ENCODE results near the gene HSPA1A.

The HSPA1A gene

DNA sequence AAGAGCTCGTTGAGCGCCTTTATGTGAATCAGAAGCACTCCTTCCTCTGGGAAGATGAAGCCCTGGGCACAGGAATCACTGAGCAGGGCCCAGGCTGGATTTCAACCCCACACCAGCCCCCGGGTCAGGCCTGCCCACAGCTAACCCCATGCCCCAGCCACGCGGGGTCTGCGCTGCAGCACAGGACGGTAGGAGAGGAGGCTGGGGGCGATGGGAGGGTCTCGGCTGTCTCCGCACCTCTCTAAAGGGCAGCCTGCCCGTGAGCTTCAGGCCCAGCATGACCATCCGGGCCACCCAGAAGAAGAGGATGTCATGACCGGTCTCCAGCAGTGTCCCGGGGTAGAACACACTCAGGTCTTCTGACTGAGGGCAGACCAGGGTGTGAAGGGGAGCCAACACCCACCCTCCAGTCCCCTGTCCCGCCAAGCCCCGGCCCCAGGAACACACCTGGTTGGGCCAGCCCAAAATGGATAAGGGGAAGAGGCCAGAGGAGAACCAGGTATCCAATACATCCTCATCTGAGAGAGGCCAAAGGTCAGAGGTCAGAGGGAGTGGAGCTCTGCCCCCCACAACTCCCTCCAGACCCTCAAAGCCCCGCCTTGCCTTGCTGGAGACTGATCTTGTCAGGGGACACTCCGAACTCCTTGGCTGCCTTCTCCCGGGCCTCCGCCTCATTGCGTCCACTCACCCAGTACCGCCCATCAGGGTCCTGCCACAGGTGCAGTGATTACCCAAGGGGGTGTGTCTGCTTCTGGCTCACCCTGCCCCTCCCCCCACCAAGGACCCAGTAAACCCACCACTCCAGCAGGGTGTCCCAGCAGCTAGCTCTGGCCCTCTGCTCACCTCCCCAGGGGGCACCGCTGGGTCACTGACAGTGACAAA, 33.9 kb upstream of the HSPA1A start:
- Histone ChIP-seq H3K4me3 (ENCODE audit: control insufficient read depth in 1 of 7, extremely low read depth in 1 of 7, insufficient read depth in 4 of 7, low read depth in 2 of 7, low read length in 6 of 7) (no peak overlapping the region), H3K9me3 (ENCODE audit: control extremely low read depth in 1 of 5, control insufficient read depth in 4 of 5, insufficient read depth in 2 of 5, low read depth in 1 of 5, low read length in 4 of 5) (no peaks in the 10 kb centered on the region), H3K27ac (ENCODE audit: insufficient read depth in 1 of 2, low read depth in 1 of 2, low read length in 2 of 2, poor library complexity in 1 of 2, severe bottlenecking in 2 of 2) (no peak overlapping the region), H3K27me3 (replicated peaks in 2 of 5; ENCODE audit: control insufficient read depth in 4 of 5, insufficient read depth in 5 of 5, low read length in 4 of 5) (no peaks in the 10 kb centered on the region), H3K4me1 (ENCODE audit: control extremely low read depth in 1 of 4, control insufficient read depth in 4 of 4, insufficient read depth in 4 of 4, low read length in 3 of 4) (peaks cover 0 to 17% (median 12%) of the 10 kb centered on the region in 4 experiments), H3K36me3 (ENCODE audit: control insufficient read depth in 4 of 4, insufficient read depth in 4 of 4, low read length in 3 of 4) (peaks cover 9 to 74% (median 64%) of the 10 kb centered on the region in 4 experiments)
- POLR2A ChIA-PET: no interaction called here
- 96% methylated on average over 20 of the region's 23 CpGs for WGBS (ENCODE audit: insufficient coverage)
- CTCF ChIA-PET: interaction anchor here (1.6 to 2.6 kb wide), 2 partner anchors 10 to 70 kb away, joined by 3 to 9 read pairs; no protein-coding TSS in a partner anchor
- DNase-seq: no peak

DNA sequence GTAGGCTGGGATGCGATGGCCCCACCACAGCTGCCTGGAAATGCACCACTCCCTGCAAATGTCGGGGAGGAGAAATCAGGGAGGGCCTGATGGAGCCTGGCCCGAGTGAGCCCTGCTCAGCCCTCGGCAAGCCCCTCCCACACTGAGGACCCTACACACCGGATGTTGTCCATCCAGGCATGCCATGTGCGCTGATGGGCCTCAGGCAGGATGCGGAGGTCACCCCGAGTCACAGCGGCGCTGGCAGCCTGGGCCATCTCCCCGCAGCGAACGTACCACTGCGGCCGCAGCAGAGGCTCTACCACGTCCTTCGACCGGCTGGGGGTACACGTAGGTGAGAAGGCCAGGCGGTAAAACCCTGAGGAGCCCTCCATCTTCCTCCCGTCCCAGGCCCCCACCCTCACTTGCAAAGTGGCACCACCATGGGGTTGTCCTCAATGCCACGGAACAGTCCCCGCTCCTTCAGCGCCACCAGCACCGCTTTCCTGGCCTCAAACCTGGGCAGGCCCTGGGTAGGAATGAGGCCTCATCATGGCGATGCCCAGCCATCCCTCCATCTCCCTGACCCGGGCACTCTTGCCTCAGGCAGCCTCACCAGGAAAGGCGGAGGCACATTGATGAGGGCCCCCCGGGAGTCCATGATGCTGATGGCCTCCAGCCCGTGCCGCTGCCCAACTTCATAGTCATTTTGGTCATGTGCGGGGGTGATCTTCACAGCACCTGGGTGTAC, 33.1 kb upstream of the HSPA1A start:
- ChIA-PET POLR2A (no interaction called here), CTCF (interaction anchor here (1.0 to 2.6 kb wide), 2 partner anchors 9 to 86 kb away, joined by 3 to 9 read pairs; no protein-coding TSS in a partner anchor)
- Histone ChIP-seq H3K4me1 (ENCODE audit: control extremely low read depth in 1 of 4, control insufficient read depth in 4 of 4, insufficient read depth in 4 of 4, low read length in 3 of 4) (peaks cover 0 to 9% (median 4%) of the 10 kb centered on the region in 4 experiments), H3K27me3 (replicated peaks in 2 of 5; ENCODE audit: control insufficient read depth in 4 of 5, insufficient read depth in 5 of 5, low read length in 4 of 5) (no peaks in the 10 kb centered on the region), H3K4me3 (ENCODE audit: control insufficient read depth in 1 of 7, extremely low read depth in 1 of 7, insufficient read depth in 4 of 7, low read depth in 2 of 7, low read length in 6 of 7) (no peak overlapping the region), H3K27ac (ENCODE audit: insufficient read depth in 1 of 2, low read depth in 1 of 2, low read length in 2 of 2, poor library complexity in 1 of 2, severe bottlenecking in 2 of 2) (no peak overlapping the region), H3K9me3 (ENCODE audit: control extremely low read depth in 1 of 5, control insufficient read depth in 4 of 5, insufficient read depth in 2 of 5, low read depth in 1 of 5, low read length in 4 of 5) (no peaks in the 10 kb centered on the region), H3K36me3 (ENCODE audit: control insufficient read depth in 4 of 4, insufficient read depth in 4 of 4, low read length in 3 of 4) (peaks cover 9 to 76% (median 65%) of the 10 kb centered on the region in 4 experiments)
- 94% methylated on average over 31 of the region's 32 CpGs for WGBS (ENCODE audit: insufficient coverage)
- DNase-seq: no peak

DNA sequence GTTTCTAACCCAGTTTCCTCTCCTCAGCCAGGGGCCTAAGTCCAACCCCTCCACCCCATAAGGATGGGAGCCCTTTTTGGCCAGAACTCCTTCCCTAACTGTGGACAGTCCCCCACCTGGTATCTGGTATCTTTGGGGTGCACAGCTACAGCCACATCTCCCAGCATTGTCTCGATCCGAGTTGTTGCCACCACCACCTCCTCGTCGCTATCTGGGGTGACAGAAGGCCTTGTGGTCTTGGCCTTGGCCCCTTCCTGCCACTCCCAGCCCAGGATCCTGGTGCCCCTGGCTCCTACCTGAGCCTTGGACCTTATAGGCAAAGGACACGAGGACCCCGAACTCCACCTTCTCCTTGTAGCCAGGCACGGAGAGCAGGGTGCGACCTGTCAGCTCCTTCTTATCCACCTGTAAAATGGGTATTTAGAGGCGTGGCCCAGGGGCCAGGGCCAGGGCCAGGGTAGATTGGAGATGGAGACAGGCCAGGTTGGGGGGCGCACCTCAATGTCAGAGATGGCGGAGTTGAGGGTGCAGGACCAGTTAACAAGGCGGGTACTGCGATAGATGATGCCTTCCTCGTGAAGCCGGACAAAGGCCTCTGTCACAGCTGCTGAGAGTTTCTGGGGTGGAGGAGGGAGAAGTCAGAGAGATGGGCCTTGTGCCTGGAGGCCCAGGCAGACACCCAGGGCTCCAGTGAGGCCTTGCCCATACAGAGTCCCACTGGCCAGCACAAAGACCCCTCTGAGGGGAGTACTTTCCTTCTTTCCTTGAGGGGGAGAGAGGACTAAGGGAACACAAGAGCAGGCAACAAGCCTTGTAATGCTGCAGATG, 31.0 kb upstream of the HSPA1A start:
- ChIA-PET CTCF (interaction anchor here (0.8 to 1.7 kb wide), 6 partner anchors 11 to 46 kb away, joined by 3 to 9 read pairs (median 3); partner anchors contain the start of gene LSM2), POLR2A (no interaction called here)
- no peak for DNase-seq
- Histone ChIP-seq H3K4me1 (ENCODE audit: control extremely low read depth in 1 of 4, control insufficient read depth in 4 of 4, insufficient read depth in 4 of 4, low read length in 3 of 4) (no peaks in the 10 kb centered on the region), H3K4me3 (ENCODE audit: control insufficient read depth in 1 of 7, extremely low read depth in 1 of 7, insufficient read depth in 4 of 7, low read depth in 2 of 7, low read length in 6 of 7) (no peak overlapping the region), H3K27ac (ENCODE audit: insufficient read depth in 1 of 2, low read depth in 1 of 2, low read length in 2 of 2, poor library complexity in 1 of 2, severe bottlenecking in 2 of 2) (no peak overlapping the region), H3K27me3 (replicated peaks in 2 of 5; ENCODE audit: control insufficient read depth in 4 of 5, insufficient read depth in 5 of 5, low read length in 4 of 5) (no peaks in the 10 kb centered on the region), H3K9me3 (ENCODE audit: control extremely low read depth in 1 of 5, control insufficient read depth in 4 of 5, insufficient read depth in 2 of 5, low read depth in 1 of 5, low read length in 4 of 5) (no peaks in the 10 kb centered on the region), H3K36me3 (ENCODE audit: control insufficient read depth in 4 of 4, insufficient read depth in 4 of 4, low read length in 3 of 4) (peaks cover 7 to 70% (median 58%) of the 10 kb centered on the region in 4 experiments)
- WGBS (ENCODE audit: insufficient coverage): 97% methylated on average over 12 of the region's 15 CpGs

DNA sequence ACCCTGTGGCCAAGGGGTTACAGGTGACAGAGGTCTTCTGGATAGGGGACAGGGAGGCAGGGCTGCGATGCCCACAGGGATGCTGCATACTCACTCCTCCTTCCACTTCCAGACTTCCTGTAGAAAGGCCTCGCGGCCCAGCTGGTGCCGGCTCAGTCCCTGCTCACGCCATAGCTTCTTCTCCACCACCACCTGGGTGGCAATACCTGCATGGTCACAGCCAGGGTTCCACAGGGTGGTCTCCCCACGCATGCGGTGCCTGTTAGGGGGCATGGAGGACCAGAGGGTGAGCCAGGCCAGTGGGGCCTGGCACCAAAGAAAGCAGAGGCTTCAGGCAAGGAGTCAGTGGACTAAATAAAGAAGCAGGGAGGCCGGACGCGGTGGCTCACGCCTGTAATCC, 29.9 kb upstream of the HSPA1A start:
- no peaks in the 10 kb centered on the region for H3K4me1 ChIP-seq (ENCODE audit: control extremely low read depth in 1 of 4, control insufficient read depth in 4 of 4, insufficient read depth in 4 of 4, low read length in 3 of 4)
- ChIA-PET CTCF (interaction anchor here (0.8 to 2.1 kb wide), 7 partner anchors 10 to 54 kb away, joined by 3 to 9 read pairs (median 3); no protein-coding TSS in a partner anchor), POLR2A (no interaction called here)
- H3K27me3 ChIP-seq (replicated peaks in 2 of 5; ENCODE audit: control insufficient read depth in 4 of 5, insufficient read depth in 5 of 5, low read length in 4 of 5): no peaks in the 10 kb centered on the region
- no peak overlapping the region for H3K27ac ChIP-seq (ENCODE audit: insufficient read depth in 1 of 2, low read depth in 1 of 2, low read length in 2 of 2, poor library complexity in 1 of 2, severe bottlenecking in 2 of 2)
- WGBS (ENCODE audit: insufficient coverage): 93% methylated on average over 5 of the region's 11 CpGs
- H3K4me3 ChIP-seq (ENCODE audit: control insufficient read depth in 1 of 7, extremely low read depth in 1 of 7, insufficient read depth in 4 of 7, low read depth in 2 of 7, low read length in 6 of 7): no peak overlapping the region
- no peak for DNase-seq
- H3K36me3 ChIP-seq (ENCODE audit: control insufficient read depth in 4 of 4, insufficient read depth in 4 of 4, low read length in 3 of 4): peaks cover 7 to 61% (median 50%) of the 10 kb centered on the region in 4 experiments
- no peaks in the 10 kb centered on the region for H3K9me3 ChIP-seq (ENCODE audit: control extremely low read depth in 1 of 5, control insufficient read depth in 4 of 5, insufficient read depth in 2 of 5, low read depth in 1 of 5, low read length in 4 of 5)

DNA sequence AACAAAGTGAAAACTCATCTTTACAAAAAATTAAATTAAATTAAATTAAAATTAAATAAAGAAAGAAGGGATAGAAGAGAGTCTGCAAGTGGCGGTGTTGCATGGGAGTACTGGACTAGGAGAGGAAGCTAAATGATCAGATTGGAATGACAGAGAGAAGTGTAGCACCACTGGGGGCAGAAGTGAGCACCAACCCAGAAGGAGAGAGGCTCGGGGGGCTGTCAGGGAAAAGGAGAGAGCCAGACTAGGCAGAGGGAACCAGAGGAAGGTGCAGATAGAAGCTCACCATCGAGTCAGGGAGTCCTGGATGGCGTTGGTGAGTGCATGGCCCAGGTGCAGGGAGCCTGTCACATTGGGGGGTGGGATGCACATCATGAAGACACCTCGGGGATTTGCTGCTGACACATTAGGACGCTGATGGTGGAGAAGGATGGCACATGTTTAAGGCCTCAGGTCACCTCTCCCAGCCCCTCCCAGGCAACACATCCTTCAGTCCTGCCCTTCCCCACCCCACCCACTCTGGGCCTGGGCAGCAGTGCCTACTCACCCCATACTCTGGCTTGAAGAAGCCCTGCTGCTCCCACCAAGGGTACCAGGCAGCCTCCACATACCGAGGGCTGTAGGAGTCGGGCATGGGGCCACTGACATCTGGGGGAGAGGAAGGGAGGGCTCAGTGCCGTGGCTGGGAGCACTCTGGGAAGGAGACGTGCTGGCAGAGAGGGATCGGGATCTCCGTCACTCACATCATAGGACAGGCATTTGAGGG, 23.8 kb upstream of the HSPA1A start:
- Histone ChIP-seq H3K27me3 (replicated peaks in 2 of 5; ENCODE audit: control insufficient read depth in 4 of 5, insufficient read depth in 5 of 5, low read length in 4 of 5) (no peaks in the 10 kb centered on the region), H3K27ac (ENCODE audit: insufficient read depth in 1 of 2, low read depth in 1 of 2, low read length in 2 of 2, poor library complexity in 1 of 2, severe bottlenecking in 2 of 2) (no peak overlapping the region), H3K9me3 (ENCODE audit: control extremely low read depth in 1 of 5, control insufficient read depth in 4 of 5, insufficient read depth in 2 of 5, low read depth in 1 of 5, low read length in 4 of 5) (no peaks in the 10 kb centered on the region), H3K4me3 (ENCODE audit: control insufficient read depth in 1 of 7, extremely low read depth in 1 of 7, insufficient read depth in 4 of 7, low read depth in 2 of 7, low read length in 6 of 7) (no peak overlapping the region), H3K36me3 (ENCODE audit: control insufficient read depth in 4 of 4, insufficient read depth in 4 of 4, low read length in 3 of 4) (peaks cover 0 to 27% (median 18%) of the 10 kb centered on the region in 4 experiments), H3K4me1 (ENCODE audit: control extremely low read depth in 1 of 4, control insufficient read depth in 4 of 4, insufficient read depth in 4 of 4, low read length in 3 of 4) (peaks cover 8 to 49% (median 36%) of the 10 kb centered on the region in 4 experiments)
- ChIA-PET POLR2A (interaction anchor here (0.5 to 1.3 kb wide), 7 partner anchors 16 to 1871 kb away, joined by 3 to 5 read pairs (median 3); partner anchors contain the start of genes HSPA1B and LSM2), CTCF (interaction anchor here (0.7 to 3.8 kb wide), 15 partner anchors 8 to 250 kb away, joined by 3 to 18 read pairs (median 5); partner anchors contain the start of genes HSPA1B and LSM2)
- 68% methylated on average over 7 of the region's 12 CpGs for WGBS (ENCODE audit: insufficient coverage)
- peak in 2 of 3 donors; percentile 65 to 72 for DNase-seq

DNA sequence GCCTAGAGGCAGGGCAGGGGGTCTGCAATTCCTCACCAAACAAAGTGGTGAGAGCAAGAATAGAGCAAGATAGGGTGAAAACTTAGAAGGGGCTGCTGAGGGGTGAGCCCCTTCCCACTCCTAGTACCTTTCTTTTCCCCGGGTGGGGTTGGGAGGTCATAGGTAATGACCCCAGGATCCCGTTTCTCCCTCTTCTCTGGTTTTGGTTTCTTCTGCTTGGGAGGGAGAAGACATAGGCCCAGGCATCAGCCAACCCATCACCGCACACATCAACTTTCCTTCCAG, 23.3 kb upstream of the HSPA1A start:
- CTCF ChIA-PET: interaction anchor here (0.7 to 3.8 kb wide), 6 partner anchors 11 to 251 kb away, joined by 3 to 18 read pairs (median 6); partner anchors contain the start of gene LSM2
- peaks cover 8 to 54% (median 37%) of the 10 kb centered on the region in 4 experiments for H3K4me1 ChIP-seq (ENCODE audit: control extremely low read depth in 1 of 4, control insufficient read depth in 4 of 4, insufficient read depth in 4 of 4, low read length in 3 of 4)
- H3K27ac ChIP-seq (ENCODE audit: insufficient read depth in 1 of 2, low read depth in 1 of 2, low read length in 2 of 2, poor library complexity in 1 of 2, severe bottlenecking in 2 of 2): no peak overlapping the region
- peak overlapping the region in 2 of 7 experiments; percentile 4 to 49 for H3K4me3 ChIP-seq (ENCODE audit: control insufficient read depth in 1 of 7, extremely low read depth in 1 of 7, insufficient read depth in 4 of 7, low read depth in 2 of 7, low read length in 6 of 7)
- H3K27me3 ChIP-seq (replicated peaks in 2 of 5; ENCODE audit: control insufficient read depth in 4 of 5, insufficient read depth in 5 of 5, low read length in 4 of 5): no peaks in the 10 kb centered on the region
- no peak for DNase-seq
- WGBS (ENCODE audit: insufficient coverage): no CpG with 5 or more reads among the region's 3 CpGs
- H3K36me3 ChIP-seq (ENCODE audit: control insufficient read depth in 4 of 4, insufficient read depth in 4 of 4, low read length in 3 of 4): peaks cover 0 to 31% (median 18%) of the 10 kb centered on the region in 4 experiments
- POLR2A ChIA-PET: interaction anchor here (1.3 kb wide), 1 partner anchor 15 kb away, joined by 3 read pairs; the partner anchor contains the start of gene LSM2
- H3K9me3 ChIP-seq (ENCODE audit: control extremely low read depth in 1 of 5, control insufficient read depth in 4 of 5, insufficient read depth in 2 of 5, low read depth in 1 of 5, low read length in 4 of 5): no peaks in the 10 kb centered on the region
